ENCODE data around the gene NRP1.

Gene NRP1

GRCh38 chr10:33235951-33236350 is 98.5 kb downstream of the NRP1 start:
- H3K27ac ChIP-seq: no peak overlapping the region
- no peak for DNase-seq
- H3K4me3 ChIP-seq (ENCODE audit: low read depth, low read length): no peak overlapping the region
- no peaks in the 10 kb centered on the region for H3K27me3 ChIP-seq (ENCODE audit: insufficient read depth, low read depth, severe bottlenecking)
- H3K36me3 ChIP-seq: no peaks in the 10 kb centered on the region
- TF ChIP-seq CTCF (IDR thresholded peaks at IDR 0.05; ENCODE audit: low read depth, low read length): no peak
- H3K9me3 ChIP-seq (ENCODE audit: severe bottlenecking): no peaks in the 10 kb centered on the region

GRCh38 chr10:33235251-33235884 is 99.1 kb downstream of the NRP1 start:
- no peaks in the 10 kb centered on the region for H3K36me3 ChIP-seq
- no peak for DNase-seq

GRCh38 chr10:33234831-33235237 is 99.6 kb downstream of the NRP1 start:
- TF ChIP-seq CTCF (IDR thresholded peaks at IDR 0.05; ENCODE audit: low read depth, low read length): no peak
- Histone ChIP-seq H3K4me3 (ENCODE audit: low read depth, low read length) (no peak overlapping the region), H3K36me3 (no peaks in the 10 kb centered on the region), H3K9me3 (ENCODE audit: severe bottlenecking) (no peaks in the 10 kb centered on the region), H3K27ac (no peak overlapping the region), H3K27me3 (ENCODE audit: insufficient read depth, low read depth, severe bottlenecking) (no peaks in the 10 kb centered on the region)
- DNase-seq: no peak

More at GRCh38 chr10:33235251-33235884, 99.1 kb downstream of the NRP1 start:
- no peak overlapping the region for H3K4me3 ChIP-seq (ENCODE audit: low read depth, low read length)
- no peaks in the 10 kb centered on the region for H3K9me3 ChIP-seq (ENCODE audit: severe bottlenecking)
- no peaks in the 10 kb centered on the region for H3K27me3 ChIP-seq (ENCODE audit: insufficient read depth, low read depth, severe bottlenecking)
- TF ChIP-seq CTCF (IDR thresholded peaks at IDR 0.05; ENCODE audit: low read depth, low read length): no peak
- no peak overlapping the region for H3K27ac ChIP-seq

- Histone ChIP-seq H3K4me3 (ENCODE audit: low read depth, low read length) (no peak overlapping the region), H3K9me3 (ENCODE audit: severe bottlenecking) (no peaks in the 10 kb centered on the region), H3K36me3 (no peaks in the 10 kb centered on the region), H3K27ac (no peak overlapping the region), H3K27me3 (ENCODE audit: insufficient read depth, low read depth, severe bottlenecking) (no peaks in the 10 kb centered on the region)
- no peak for TF ChIP-seq CTCF (IDR thresholded peaks at IDR 0.05; ENCODE audit: low read depth, low read length)
- DNase-seq: no peak
These were observed 100.8 kb downstream of the NRP1 start for GRCh38 chr10:33233635-33234034.

- Histone ChIP-seq H3K36me3 (no peaks in the 10 kb centered on the region), H3K27ac (no peak overlapping the region), H3K4me3 (ENCODE audit: low read depth, low read length) (no peak overlapping the region), H3K27me3 (ENCODE audit: insufficient read depth, low read depth, severe bottlenecking) (no peaks in the 10 kb centered on the region), H3K9me3 (ENCODE audit: severe bottlenecking) (no peaks in the 10 kb centered on the region)
- no peak for DNase-seq
- no peak for TF ChIP-seq CTCF (IDR thresholded peaks at IDR 0.05; ENCODE audit: low read depth, low read length)
These were observed 101.2 kb downstream of the NRP1 start for GRCh38 chr10:33233221-33233620.

Measured in WERI-Rb-1 (cell line).